Fibroblast of skin of back (primary cell): ENCODE results near the gene S100Z.
A peak's percentile ranks its signal among the peaks of the same experiment; 100 is the strongest.
"Not testable (repeated sequence)": the region's sequence is repeated elsewhere in the genome, so short reads cannot be mapped to it uniquely, and the experiment has no call there.

Source experiments
- DNase-seq: peaks from one replicate; pipeline ENCODE4 v3.0.0-alpha.2; 2013

S100Z gene

GRCh38 chr5:76874088-76874581, 24.3 kb downstream of the S100Z start:
- DNase-seq: no peak

- no peak for DNase-seq
Measured at GRCh38 chr5:76888733-76889300, 39.0 kb downstream of the S100Z start.

GRCh38 chr5:76893294-76893693, 43.5 kb downstream of the S100Z start:
- DNase-seq: no peak

GRCh38 chr5:76896196-76896595, 46.4 kb downstream of the S100Z start:
- no peak for DNase-seq

- no peak for DNase-seq
Measured at GRCh38 chr5:76901522-76901921, 51.7 kb downstream of the S100Z start.

GRCh38 chr5:76908166-76908565, 58.4 kb downstream of the S100Z start:
- DNase-seq: no peak

GRCh38 chr5:76910344-76910933, 60.6 kb downstream of the S100Z start:
- not testable (repeated sequence) for DNase-seq

- DNase-seq: not testable (repeated sequence)
Measured at GRCh38 chr5:76914671-76915070, 64.9 kb downstream of the S100Z start.

- no peak for DNase-seq
Measured at GRCh38 chr5:76918539-76918938, 68.7 kb downstream of the S100Z start.

GRCh38 chr5:76920491-76920890, 70.7 kb downstream of the S100Z start:
- DNase-seq: no peak

GRCh38 chr5:76926329-76927105, 76.7 kb downstream of the S100Z start:
- DNase-seq: peak; percentile 27

- DNase-seq: no peak
Measured at GRCh38 chr5:76927961-76928360, 78.1 kb downstream of the S100Z start.

GRCh38 chr5:76930083-76930482, 80.3 kb downstream of the S100Z start:
- no peak for DNase-seq

GRCh38 chr5:76938177-76938576, 88.4 kb downstream of the S100Z start:
- no peak for DNase-seq

GRCh38 chr5:76941000-76941399, 91.2 kb downstream of the S100Z start:
- peak; percentile 4 for DNase-seq

GRCh38 chr5:76941442-76941841, 91.6 kb downstream of the S100Z start:
- DNase-seq: peak; percentile 12

- DNase-seq: peak; percentile 91
Measured at GRCh38 chr5:76942581-76942980, 92.8 kb downstream of the S100Z start.

GRCh38 chr5:76943006-76943405, 93.2 kb downstream of the S100Z start:
- peak; percentile 55 for DNase-seq

- DNase-seq: no peak
Measured at GRCh38 chr5:76944638-76945037, 94.8 kb downstream of the S100Z start.

GRCh38 chr5:76945238-76945637, 95.4 kb downstream of the S100Z start:
- not testable (repeated sequence) for DNase-seq

- no peak for DNase-seq
Measured at GRCh38 chr5:76946090-76946489, 96.3 kb downstream of the S100Z start.

- no peak for DNase-seq
Measured at GRCh38 chr5:76947082-76947503, 97.3 kb downstream of the S100Z start.

- DNase-seq: no peak
Measured at GRCh38 chr5:76952795-76953536, 103.2 kb downstream of the S100Z start, which contains the start of gene CRHBP. TSS of gene CRHBP (plus strand) at chr5:76953045. CDS start at chr5:76953135, 90 bp downstream.
